SKM-1 (cell line): ENCODE data around the gene BNIPL.

Experiments
- DNase-seq: peaks from one replicate; lab custom pipeline; 2025; ENCODE audit not compliant: unreplicated experiment; lab: John Stamatoyannopoulos, UW

Gene BNIPL

DNA sequence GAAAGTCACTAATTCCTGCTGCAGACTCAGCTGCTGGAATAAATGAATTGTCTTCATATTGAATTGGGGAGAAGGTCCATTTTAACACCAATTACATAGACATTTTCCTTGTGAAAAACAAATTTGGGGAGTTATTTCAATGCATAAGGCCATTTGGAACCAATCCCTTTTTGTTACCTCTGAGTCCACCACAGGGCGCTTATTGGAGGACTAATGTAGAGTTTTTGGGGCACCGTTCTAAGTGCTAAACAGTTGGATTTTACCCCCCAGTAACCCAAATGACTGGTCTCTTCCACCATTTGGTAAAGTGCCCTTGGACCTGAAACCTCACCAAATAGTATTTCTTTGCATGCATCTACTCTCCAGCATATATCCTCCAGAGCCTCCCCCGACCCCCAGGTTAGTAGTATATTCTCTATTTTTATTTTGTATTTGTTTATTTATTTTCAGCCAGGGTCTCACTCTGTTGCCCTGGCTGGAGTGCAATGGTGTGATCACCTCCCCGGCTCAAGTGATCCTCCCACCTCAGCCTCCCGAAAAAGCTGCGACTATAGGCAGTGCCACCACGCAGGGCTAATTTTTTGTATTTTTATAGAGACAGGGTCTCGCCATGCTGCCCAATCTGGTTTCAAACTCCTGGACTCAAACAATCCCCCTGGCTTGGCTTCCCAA, 26.6 kb upstream of the BNIPL start:
- DNase-seq, result no peak

GRCh38 chr1:151010346-151010726, 26.1 kb upstream of the BNIPL start:
- no peak for DNase-seq

DNA sequence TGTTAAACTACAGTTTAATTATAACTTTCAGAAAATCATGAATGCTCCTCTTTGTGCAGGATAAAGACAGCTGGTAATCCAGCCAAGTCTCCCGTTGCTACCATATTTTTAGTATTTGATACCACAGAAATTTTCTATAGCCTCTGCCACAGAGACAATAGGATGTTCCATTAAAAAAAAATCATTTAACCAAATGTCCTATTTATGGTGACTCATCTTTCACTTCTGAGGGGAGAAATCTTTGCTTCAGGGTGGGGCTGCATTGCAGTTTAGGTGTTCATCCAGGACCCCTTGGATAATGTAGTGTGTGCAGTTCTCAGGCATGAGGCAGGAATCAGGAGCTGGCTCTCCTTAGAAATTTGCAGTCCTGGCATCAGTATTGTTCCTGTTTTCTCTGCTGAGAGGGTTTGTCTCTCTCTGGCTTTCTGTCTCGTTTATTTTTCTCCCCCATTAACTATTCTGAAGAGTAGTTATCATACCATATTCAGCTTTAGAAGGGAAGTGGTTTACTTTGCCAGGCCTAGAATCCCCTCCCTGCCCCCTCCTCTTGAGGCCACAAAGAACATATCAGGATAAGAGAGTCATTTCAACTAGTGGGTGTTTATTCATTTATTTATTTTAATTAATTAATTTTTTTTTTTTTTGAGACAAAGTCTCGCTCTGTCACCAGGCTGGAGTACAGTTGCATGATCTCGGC, 25.1 kb upstream of the BNIPL start:
- no peak for DNase-seq

- no peak for DNase-seq
Observed at GRCh38 chr1:151012684-151013471, 23.5 kb upstream of the BNIPL start.

GRCh38 chr1:151013518-151013917, 22.9 kb upstream of the BNIPL start:
- no peak for DNase-seq

DNA sequence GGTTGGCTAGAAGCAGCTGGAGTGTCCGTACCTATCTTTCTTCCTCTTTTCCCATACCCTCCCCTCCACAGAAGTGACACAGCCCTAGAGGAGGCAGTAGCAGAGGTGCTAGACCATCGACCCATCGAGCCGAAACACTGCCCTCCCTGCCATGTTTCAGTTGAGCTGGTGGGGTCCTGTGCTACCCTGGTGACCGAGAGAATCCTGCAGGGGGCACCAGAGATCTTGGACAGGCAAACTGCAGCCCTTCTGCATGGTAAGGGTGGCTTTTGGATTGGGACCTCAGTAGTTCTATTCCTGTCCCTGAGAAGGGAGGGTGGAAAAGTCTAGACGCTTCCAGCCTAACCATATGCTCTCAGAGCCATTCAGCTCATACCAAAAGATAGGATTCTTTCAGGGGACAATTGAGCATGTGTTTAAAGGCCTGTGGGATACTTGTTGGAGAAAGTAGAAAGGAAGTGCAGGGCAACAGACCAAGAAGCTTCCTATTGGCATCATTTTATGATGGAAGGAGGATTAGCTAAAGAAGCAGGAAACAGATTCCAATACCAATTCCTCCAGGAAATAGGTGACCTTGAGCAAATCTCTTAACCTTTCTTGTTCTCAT, 11.7 kb upstream of the BNIPL start:
- DNase-seq, result peak; percentile 69

DNA sequence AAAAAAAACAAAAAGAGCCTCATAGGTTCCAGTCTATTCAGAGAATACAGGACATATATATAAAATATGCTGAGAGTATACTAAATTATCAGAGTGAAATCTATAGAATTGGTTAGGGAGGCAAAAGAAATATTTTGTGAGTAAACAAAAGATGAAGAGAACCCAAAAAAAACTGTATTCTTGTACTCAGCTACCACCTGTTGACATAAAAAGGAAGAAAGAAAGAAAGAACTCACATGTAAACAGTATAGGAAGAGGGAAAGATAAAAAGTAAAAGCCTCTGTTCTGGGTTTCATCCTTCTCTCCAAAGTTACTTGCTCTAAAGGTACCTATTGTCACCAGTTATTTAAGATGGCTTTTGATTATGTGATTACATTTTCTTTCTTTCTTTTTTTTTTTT, 9.9 kb upstream of the BNIPL start:
- no peak for DNase-seq

- DNase-seq, result no peak
Observed at GRCh38 chr1:151032164-151032563, 4.2 kb upstream of the BNIPL start.

- no peak for DNase-seq
Observed at GRCh38 chr1:151035167-151035566, 1.2 kb upstream of the BNIPL start.

DNA sequence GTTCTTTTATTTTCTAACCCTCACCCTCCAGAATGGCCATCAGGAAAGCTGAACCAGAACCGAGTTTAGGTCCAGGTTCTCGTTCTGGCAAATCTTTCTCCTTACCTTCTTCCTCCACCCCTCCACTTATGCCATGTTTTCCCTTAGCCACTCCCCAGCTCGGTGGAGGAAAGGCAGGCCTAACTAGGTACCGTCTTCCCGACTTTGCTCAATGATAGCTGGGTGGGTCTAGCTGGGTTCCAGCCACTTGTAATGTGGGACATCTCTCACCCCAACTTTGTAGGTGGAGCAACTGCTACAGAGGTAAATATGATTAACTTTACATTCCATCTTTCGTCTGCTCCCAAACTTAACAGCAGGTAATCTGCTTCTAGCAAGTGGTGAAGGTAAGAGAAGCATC, 646 bp downstream of the BNIPL start:
- DNase-seq, result no peak

DNA sequence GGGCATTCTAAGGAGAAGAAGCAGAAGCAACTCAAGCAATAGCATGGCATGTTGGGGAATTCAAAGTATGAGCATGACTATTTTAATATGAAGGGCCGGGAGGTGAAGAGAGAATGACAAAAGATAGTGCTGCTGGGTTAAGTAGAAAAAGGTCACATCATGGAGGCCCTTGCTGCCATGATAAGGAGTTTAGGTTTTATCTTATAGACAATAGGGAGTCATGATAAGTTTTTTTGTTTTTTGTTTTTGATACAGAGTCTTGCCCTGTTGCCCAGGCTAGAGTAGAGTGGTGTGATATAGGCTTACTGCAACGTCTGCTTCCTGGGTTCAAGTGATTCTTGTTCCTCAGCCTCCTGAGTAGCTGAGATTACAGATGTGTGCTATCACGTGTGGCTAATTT, 3.1 kb downstream of the BNIPL start:
- no peak for DNase-seq

DNA sequence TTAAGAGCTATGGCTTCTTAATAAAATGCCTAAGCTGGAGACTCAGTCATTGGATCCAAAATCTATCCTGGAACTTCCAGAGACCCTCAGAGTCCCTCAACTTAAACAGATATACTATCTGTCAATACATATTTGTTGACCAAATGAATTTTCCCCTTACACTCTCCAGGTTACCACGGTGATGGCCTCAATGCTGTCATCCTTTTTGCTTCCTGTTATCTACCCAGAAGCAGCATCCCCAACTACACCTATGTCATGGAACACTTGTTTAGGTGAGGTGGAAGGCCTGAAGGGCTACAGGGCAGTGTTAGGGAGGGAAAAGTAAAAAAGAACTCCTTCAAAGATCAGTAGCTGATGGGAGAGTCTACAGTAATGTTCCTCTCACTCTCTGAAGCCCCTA, 6.8 kb downstream of the BNIPL start:
- no peak for DNase-seq

DNA sequence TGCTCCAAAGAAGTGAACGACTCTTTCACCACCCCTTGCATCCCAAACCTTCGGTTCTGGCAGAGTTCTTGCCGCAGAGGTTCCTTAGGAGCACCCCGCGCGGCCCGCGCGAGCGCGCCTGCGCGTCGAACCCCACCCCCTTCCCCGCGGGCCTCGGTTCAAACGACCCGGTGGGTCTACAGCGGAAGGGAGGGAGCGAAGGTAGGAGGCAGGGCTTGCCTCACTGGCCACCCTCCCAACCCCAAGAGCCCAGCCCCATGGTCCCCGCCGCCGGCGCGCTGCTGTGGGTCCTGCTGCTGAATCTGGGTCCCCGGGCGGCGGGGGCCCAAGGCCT, 11.2 kb downstream of the BNIPL start, which contains the start of gene C1orf56:
Gene C1orf56 (plus strand): TSS at position 161 of the 334 bp plus-strand sequence. CDS start 97 bp downstream, at position 258.
- no peak for DNase-seq

DNA sequence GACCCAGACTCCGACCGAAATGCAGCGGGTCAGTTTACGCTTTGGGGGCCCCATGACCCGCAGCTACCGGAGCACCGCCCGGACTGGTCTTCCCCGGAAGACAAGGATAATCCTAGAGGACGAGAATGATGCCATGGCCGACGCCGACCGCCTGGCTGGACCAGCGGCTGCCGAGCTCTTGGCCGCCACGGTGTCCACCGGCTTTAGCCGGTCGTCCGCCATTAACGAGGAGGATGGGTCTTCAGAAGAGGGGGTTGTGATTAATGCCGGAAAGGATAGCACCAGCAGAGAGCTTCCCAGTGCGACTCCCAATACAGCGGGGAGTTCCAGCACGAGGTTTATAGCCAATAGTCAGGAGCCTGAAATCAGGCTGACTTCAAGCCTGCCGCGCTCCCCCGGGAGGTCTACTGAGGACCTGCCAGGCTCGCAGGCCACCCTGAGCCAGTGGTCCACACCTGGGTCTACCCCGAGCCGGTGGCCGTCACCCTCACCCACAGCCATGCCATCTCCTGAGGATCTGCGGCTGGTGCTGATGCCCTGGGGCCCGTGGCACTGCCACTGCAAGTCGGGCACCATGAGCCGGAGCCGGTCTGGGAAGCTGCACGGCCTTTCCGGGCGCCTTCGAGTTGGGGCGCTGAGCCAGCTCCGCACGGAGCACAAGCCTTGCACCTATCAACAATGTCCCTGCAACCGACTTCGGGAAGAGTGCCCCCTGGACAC, 11.7 kb downstream of the BNIPL start:
- peak; percentile 83 for DNase-seq

DNA sequence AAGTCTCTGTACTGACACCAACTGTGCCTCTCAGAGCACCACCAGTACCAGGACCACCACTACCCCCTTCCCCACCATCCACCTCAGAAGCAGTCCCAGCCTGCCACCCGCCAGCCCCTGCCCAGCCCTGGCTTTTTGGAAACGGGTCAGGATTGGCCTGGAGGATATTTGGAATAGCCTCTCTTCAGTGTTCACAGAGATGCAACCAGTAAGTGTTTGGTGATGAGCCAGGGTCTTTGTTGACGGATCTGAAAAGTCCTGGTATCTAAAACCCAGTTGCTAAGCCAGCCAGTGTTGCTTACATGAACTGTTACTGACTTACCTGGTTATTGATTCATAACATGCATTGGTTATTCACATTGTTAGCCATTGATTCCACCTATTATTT, 12.3 kb downstream of the BNIPL start:
- DNase-seq, result no peak

- DNase-seq, result no peak
Observed at GRCh38 chr1:151049458-151049857, 13.1 kb downstream of the BNIPL start.

GRCh38 chr1:151050051-151050688, 13.8 kb downstream of the BNIPL start:
- no peak for DNase-seq

DNA sequence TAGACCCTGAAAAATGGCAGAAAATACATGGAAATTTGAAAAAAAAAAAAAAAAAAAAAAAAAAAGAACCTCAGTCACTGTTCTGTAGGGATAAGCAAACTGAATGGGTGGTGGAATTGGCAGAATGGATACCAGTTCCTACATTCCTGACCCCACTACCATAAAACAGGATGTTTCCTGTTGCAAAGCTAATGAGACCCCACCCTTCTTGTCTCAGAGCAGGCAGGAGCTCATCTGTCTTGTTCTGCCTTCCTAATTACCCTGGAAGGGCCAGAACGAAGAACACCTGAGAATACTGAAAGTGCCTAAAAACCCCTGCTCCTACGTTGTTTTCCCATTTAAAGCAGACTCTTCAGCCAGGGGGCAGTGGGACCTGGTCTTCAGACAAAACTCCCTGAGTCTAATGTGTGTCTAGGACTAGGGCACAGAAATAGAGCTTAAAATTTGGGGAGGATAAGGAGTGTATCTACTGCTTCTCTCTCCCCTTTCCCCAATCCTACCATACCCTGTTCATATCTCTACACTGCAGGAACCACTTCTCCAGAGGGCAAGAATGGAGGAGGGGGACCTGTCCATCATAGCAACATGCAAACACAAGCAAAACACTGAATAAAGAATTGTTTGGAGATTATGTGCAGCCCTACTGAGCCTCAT, 15.1 kb downstream of the BNIPL start:
- DNase-seq, result no peak

GRCh38 chr1:151054971-151055547, 18.7 kb downstream of the BNIPL start:
- DNase-seq, result no peak

DNA sequence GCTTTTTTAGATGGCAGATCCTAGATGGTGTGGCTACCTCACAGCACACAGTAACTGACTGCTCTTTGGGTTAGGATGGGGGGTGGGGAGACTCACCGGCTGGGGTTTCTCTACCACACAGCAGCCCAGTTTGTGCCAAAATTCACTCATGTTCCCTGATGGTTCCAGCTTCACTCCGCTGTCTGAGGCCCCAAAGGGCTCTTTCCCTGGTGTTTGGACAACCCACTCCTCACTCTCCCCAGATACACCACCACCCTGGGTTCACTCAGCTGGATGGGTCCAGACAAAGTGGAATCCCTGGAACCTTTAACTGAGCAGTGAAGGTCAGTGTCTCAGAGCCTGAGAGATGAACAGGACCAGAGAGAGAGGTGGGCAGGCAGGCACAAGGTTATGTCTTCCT, 19.2 kb downstream of the BNIPL start:
- no peak for DNase-seq
